Heart left ventricle (tissue), 16 donors: Measurements from ENCODE around the gene ZSWIM4. TPM values are rescaled to one million over a fixed set of nuclear protein-coding genes. Genes with fewer than 3 reads are reported as not detected.

Experiments used
- ATAC-seq, 4 donors: fragments of 200-7000 bp; cut with Tn5 transposase; one replicate each; pipeline ENCODE4 v1.9.1; 2020 to 2022; ENCODE audit warnings: moderate library complexity in 4 of 4, mild to moderate bottlenecking in 3 of 4, moderate number of reproducible peaks in 1 of 4
- DNase-seq, 5 donors: peaks; one replicate each; pipeline ENCODE4 v3.0.0-alpha.2; 2020
- H3K27ac ChIP-seq, 12 donors: fragments of 200-600 bp; sonication (generic) in 4 of 12; one replicate each; pipeline versions ENCODE4 v1.5.0 to v1.8.0; 2016 to 2022; ENCODE audit warnings: mild to moderate bottlenecking in 2 of 12
- H3K27me3 ChIP-seq, 9 donors: fragments of 200-600 bp; sonication (generic) in 2 of 9; one replicate each; pipeline versions ENCODE4 v1.5.1 to v1.8.0; 2016 to 2022; ENCODE audit warnings: mild to moderate bottlenecking in 3 of 9
- H3K36me3 ChIP-seq, 9 donors: fragments of 200-600 bp; sonication (generic) in 2 of 9; one replicate each; pipeline versions ENCODE4 v1.5.0 to v1.8.0; 2018 to 2022; ENCODE audit warnings: mild to moderate bottlenecking in 2 of 9
- H3K4me1 ChIP-seq, 12 donors: fragments of 200-600 bp; sonication (generic) in 4 of 12; one replicate each; pipeline versions ENCODE4 v1.5.0 to v1.8.0; 2016 to 2022; ENCODE audit warnings: mild to moderate bottlenecking in 3 of 12
- H3K4me3 ChIP-seq, 12 donors: fragments of 200-600 bp; sonication (generic) in 4 of 12; one replicate each; pipeline versions ENCODE4 v1.5.0 to v1.8.0; 2017 to 2022; ENCODE audit warnings: mild to moderate bottlenecking in 9 of 12, moderate library complexity in 4 of 12
- H3K9me3 ChIP-seq, 12 donors: fragments of 200-600 bp; sonication (generic) in 4 of 12; one replicate each; pipeline versions ENCODE4 v1.5.0 to v1.8.0; 2016 to 2022; ENCODE audit warnings: mild to moderate bottlenecking in 1 of 12
- CTCF ChIP-seq, 12 donors: fragments of 200-600 bp; sonication (generic) in 4 of 12; IDR thresholded peaks; one replicate each; pipeline versions ENCODE4 v1.5.0 to v1.8.0; 2018 to 2022; ENCODE audit warnings: antibody characterized with exemption in 12 of 12, mild to moderate bottlenecking in 5 of 12
- POLR2A ChIP-seq, 2 donors: fragments of 450-650 bp; IDR thresholded peaks; one replicate each; pipeline ENCODE4 v1.6.1; 2017; ENCODE audit warnings: antibody characterized with exemption in 2 of 2, mild to moderate bottlenecking in 2 of 2, moderate library complexity in 2 of 2
- WGBS, 4 donors: extraction: QIAGEN DNeasy Blood & Tissue Kit in 2 of 4; methylation state at CpG; one replicate each; pipeline versions ENCODE4 v1.1.5 to v1.1.7; 2013 to 2018; 5-methylcytosine and 5-hydroxymethylcytosine counted together
- intact Hi-C, 10 donors: fragments of 100-400 bp; cut with DNase I; formaldehyde crosslinking; loops; one replicate each; pipeline versions ENCODE4 v1.11.1 to v1.14.2; 2022
- polyA plus RNA-seq, 2 donors: library from polyadenylated mRNA; stranded (reverse); fragments of 200-250 nt; gene quantifications; one replicate each; pipeline ENCODE4 v1.2.3, GENCODE V29; 2013
- total RNA-seq, 9 donors: library from RNA; depleted of rRNA in 2 of 9; stranded (reverse); fragments of >200 nt in 2 of 9; fragmentation: NEBNext Ultra II Directional in 3 of 9; extraction: Animal tissue kit (Norgen Biotek cat#: 25700) in 3 of 9; gene quantifications; one replicate each; pipeline versions ENCODE4 v1.1.0 to v1.2.4, GENCODE V29; 2016 to 2023
- donor health status: ischemic (EF 13 %, LVEDD 7.1; RV severe dilation, severe dysfunction).
- donor health status: healthy with polysubstance abuse.
- donor health status: DM: no; HTN: yes; CAD: no.
- donor health status: DM: no; HTN: no; CAD: no.
- donor health status: ischemic (EF 25% LVEDD 6.9; RV normal size, moderate dysfunction).
- donor health status: ischemic (EF 25% LVEDD 5.7; RV mildly dilated, moderate dysfunction).
- donor health status: healthy.
- donor health status: DM: yes; HTN: yes; CAD: no.
- donor health status: ischemic (EF 35%, LVEDD 5.7; RV mildly dilated, moderate dysfunction).
- donor health status: nonischemic (EF 11% LVEDD 7.7; RV severe dilation, severe dysfunction).
- donor health status: DM: yes; HTN: yes; CAD: no.
- donor health status: PGD.
- donor health status: ischemic (EF 29% LVEDD 5.4; RV normal size, mild dysfunction).
- donor health status: nonischemic (EF 23%, LVEDD 6.1; RV moderate dilation, normal function).

ZSWIM4 gene
- total and polyA plus RNA-seq, 11 donors = 1.3 to 10.9 (median 3.3) TPM

GRCh38 chr19:13842291-13843103 is 47.3 kb downstream of the ZSWIM4 start:
- Histone ChIP-seq H3K9me3 (no peaks in the 10 kb centered on the region), H3K27me3 (no peaks in the 10 kb centered on the region), H3K4me1 (peaks cover 19 to 72% (median 43%) of the 10 kb centered on the region in 12 donors), H3K27ac (peak overlapping the region; percentile 99 to 100 (median 100)), H3K4me3 (peak overlapping the region; percentile 72 to 99 (median 96)), H3K36me3 (peaks cover 0 to 21% (median 7%) of the 10 kb centered on the region in 9 donors)
- WGBS, 4 donors = 0 to 1% (median 0%) methylated on average over 1 to 95 of the region's 95 CpGs
- DNase-seq (peak; percentile 91 to 94 (median 93)), ATAC-seq (peak in 3 of 4 donors; percentile 14 to 29 (median 25))
- intact Hi-C loops = loop anchor here in 2 of 10 donors (5.0 to 10.0 kb wide), 2 partner anchors 688 to 690 kb away; partner anchors contain the start of genes IER2 (in 2 of the 2) and STX10 (in 2 of the 2)
- peak in 3 of 12 donors; percentile 29 to 37 (median 33) for TF ChIP-seq CTCF (IDR thresholded peaks at IDR 0.05)
- TF ChIP-seq POLR2A (IDR thresholded peaks at IDR 0.05) = peak in 1 of 2 donors; percentile 97

- Histone ChIP-seq H3K4me3 (peak overlapping the region; percentile 11 to 99 (median 96)), H3K9me3 (no peaks in the 10 kb centered on the region), H3K27me3 (no peaks in the 10 kb centered on the region), H3K4me1 (peaks cover 11 to 72% (median 42%) of the 10 kb centered on the region in 12 donors), H3K36me3 (peaks cover 0 to 13% (median 0%) of the 10 kb centered on the region in 9 donors), H3K27ac (peak overlapping the region; percentile 99 to 100 (median 100))
- whole genome bisulfite sequencing, 4 donors = 6 to 16% (median 9%) methylated on average over 18 to 24 of the region's 24 CpGs
- peak in 1 of 4 donors; percentile 0 for ATAC-seq
- DNase-seq = peak in 4 of 5 donors; percentile 64 to 90 (median 78)
- TF ChIP-seq CTCF (IDR thresholded peaks at IDR 0.05) = no peak
- no peak for TF ChIP-seq POLR2A (IDR thresholded peaks at IDR 0.05)
- intact Hi-C loops = loop anchor here in 2 of 10 donors (5.0 to 10.0 kb wide), 2 partner anchors 689 to 691 kb away; partner anchors contain the start of genes IER2 (in 2 of the 2) and STX10 (in 2 of the 2)
Observed at GRCh38 chr19:13843104-13843921, 48.1 kb downstream of the ZSWIM4 start.

GRCh38 chr19:13844130-13844631 is 48.9 kb downstream of the ZSWIM4 start:
- TF ChIP-seq CTCF (IDR thresholded peaks at IDR 0.05) (no peak), POLR2A (IDR thresholded peaks at IDR 0.05) (no peak)
- intact Hi-C loops = loop anchor here in 2 of 10 donors (5.0 to 10.0 kb wide), 2 partner anchors 689 to 692 kb away; partner anchors contain the start of genes IER2 (in 2 of the 2) and STX10 (in 2 of the 2)
- Histone ChIP-seq H3K27me3 (no peaks in the 10 kb centered on the region), H3K27ac (peak overlapping the region; percentile 99 to 100 (median 100)), H3K4me1 (peaks cover 8 to 72% (median 44%) of the 10 kb centered on the region in 12 donors), H3K9me3 (no peaks in the 10 kb centered on the region), H3K36me3 (peaks cover 0 to 9% (median 0%) of the 10 kb centered on the region in 9 donors), H3K4me3 (no peak overlapping the region)
- ATAC-seq (no peak), DNase-seq (peak in 1 of 5 donors; percentile 32)
- 81 to 88% (median 83%) methylated on average over 5 to 7 of the region's 7 CpGs for WGBS, 4 donors
